Skeletal muscle satellite cell (primary cell): ENCODE measurements around the gene CDKL4. TPM values are rescaled to one million over a fixed set of nuclear protein-coding genes. Genes with fewer than 3 reads are reported as not detected.

Experiments
- H3K27me3 ChIP-seq: 2 replicates; pipeline ENCODE4 v1.7.0; 2013; ENCODE audit warnings: low read length; ENCODE audit not compliant: control insufficient read depth, insufficient read depth
- H3K36me3 ChIP-seq: 2 replicates; pipeline ENCODE4 v1.7.0; 2013; ENCODE audit warnings: mild to moderate bottlenecking, control low read depth, low read length; ENCODE audit not compliant: insufficient read depth
- H3K4me1 ChIP-seq: 2 replicates; pipeline ENCODE4 v1.7.0; 2013; ENCODE audit warnings: low read length; ENCODE audit not compliant: control insufficient read depth, insufficient read depth
- H3K4me2 ChIP-seq: 2 replicates; pipeline ENCODE4 v1.7.0; 2013; ENCODE audit warnings: mild to moderate bottlenecking, low read length
- H3K4me3 ChIP-seq: 2 replicates; pipeline ENCODE4 v1.7.0; 2013; ENCODE audit warnings: low read length
- H3K9ac ChIP-seq: 2 replicates; pipeline ENCODE4 v1.7.0; 2013; ENCODE audit warnings: mild to moderate bottlenecking, low read depth, low read length, moderate library complexity
- H3K9me3 ChIP-seq: replicated peaks from 2 replicates; pipeline ENCODE4 v1.7.0; 2013; ENCODE audit warnings: mild to moderate bottlenecking, control low read depth, low read length
- total RNA-seq: library from RNA; depleted of rRNA; stranded (reverse); fragments of >200 nt; gene quantifications from 2 replicates; pipeline ENCODE4 v1.2.3, GENCODE V29; 2012; rRNA removed

The CDKL4 gene
- 0.87 and 1.5 TPM in 2 replicates for total RNA-seq

GRCh38 chr2:39243469-39244123 lies at the start of gene CDKL4:
Gene CDKL4 (minus strand): TSS chr2:39243970.
- Histone ChIP-seq H3K4me3 (no peak within 1 kb of the TSS), H3K36me3 (peaks cover 5% of the 10 kb centered on the region), H3K9ac (no peak within 1 kb of the TSS), H3K9me3 (no peaks in the 10 kb centered on the region), H3K4me2 (no peak within 1 kb of the TSS), H3K4me1 (no peaks in the 10 kb centered on the region), H3K27me3 (no peaks in the 10 kb centered on the region)

GRCh38 chr2:39290433-39290832 lies 46.7 kb upstream of the CDKL4 start:
- Histone ChIP-seq H3K9ac (no peak overlapping the region), H3K4me2 (no peak overlapping the region), H3K4me3 (no peak overlapping the region), H3K27me3 (no peaks in the 10 kb centered on the region), H3K4me1 (no peaks in the 10 kb centered on the region), H3K36me3 (peaks cover 24% of the 10 kb centered on the region), H3K9me3 (no peaks in the 10 kb centered on the region)

- Histone ChIP-seq H3K9me3 (no peaks in the 10 kb centered on the region), H3K4me2 (no peak overlapping the region), H3K36me3 (peaks cover 29% of the 10 kb centered on the region), H3K4me1 (no peaks in the 10 kb centered on the region), H3K27me3 (no peaks in the 10 kb centered on the region), H3K9ac (no peak overlapping the region), H3K4me3 (no peak overlapping the region)
Measured at GRCh38 chr2:39289609-39290008, 45.8 kb upstream of the CDKL4 start.

DNA sequence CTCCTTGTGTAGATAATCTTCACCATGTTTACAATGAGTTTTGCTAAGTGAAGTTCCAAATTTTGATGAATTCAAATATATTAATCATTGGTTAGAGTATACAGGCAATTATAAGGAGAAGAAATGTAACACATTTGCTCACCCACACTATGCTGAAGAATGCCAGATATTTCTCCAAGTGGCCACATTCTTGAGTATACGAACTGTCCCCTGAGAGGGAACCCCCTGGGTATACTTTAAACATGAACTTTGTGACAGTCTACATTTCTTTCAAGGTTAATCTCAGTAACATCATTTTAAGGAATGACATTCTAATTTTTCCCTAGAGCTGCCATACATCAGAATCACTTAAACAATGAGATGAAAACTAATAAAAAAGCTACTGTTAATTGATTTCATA lies 39.8 kb upstream of the CDKL4 start:
- peaks cover 29% of the 10 kb centered on the region for H3K36me3 ChIP-seq
- no peaks in the 10 kb centered on the region for H3K9me3 ChIP-seq
- no peak overlapping the region for H3K9ac ChIP-seq
- no peaks in the 10 kb centered on the region for H3K4me1 ChIP-seq
- no peaks in the 10 kb centered on the region for H3K27me3 ChIP-seq
- no peak overlapping the region for H3K4me3 ChIP-seq
- H3K4me2 ChIP-seq, result no peak overlapping the region

GRCh38 chr2:39281391-39281790 lies 37.6 kb upstream of the CDKL4 start:
- Histone ChIP-seq H3K4me1 (no peaks in the 10 kb centered on the region), H3K9me3 (no peaks in the 10 kb centered on the region), H3K9ac (no peak overlapping the region), H3K4me3 (no peak overlapping the region), H3K36me3 (peaks cover 34% of the 10 kb centered on the region), H3K4me2 (no peak overlapping the region), H3K27me3 (no peaks in the 10 kb centered on the region)

- H3K4me1 ChIP-seq, result no peaks in the 10 kb centered on the region
- H3K9me3 ChIP-seq, result no peaks in the 10 kb centered on the region
- peaks cover 38% of the 10 kb centered on the region for H3K36me3 ChIP-seq
- H3K4me3 ChIP-seq, result no peak overlapping the region
- H3K4me2 ChIP-seq, result no peak overlapping the region
- H3K27me3 ChIP-seq, result no peaks in the 10 kb centered on the region
- no peak overlapping the region for H3K9ac ChIP-seq
Measured at GRCh38 chr2:39275016-39275415, 31.2 kb upstream of the CDKL4 start.

DNA sequence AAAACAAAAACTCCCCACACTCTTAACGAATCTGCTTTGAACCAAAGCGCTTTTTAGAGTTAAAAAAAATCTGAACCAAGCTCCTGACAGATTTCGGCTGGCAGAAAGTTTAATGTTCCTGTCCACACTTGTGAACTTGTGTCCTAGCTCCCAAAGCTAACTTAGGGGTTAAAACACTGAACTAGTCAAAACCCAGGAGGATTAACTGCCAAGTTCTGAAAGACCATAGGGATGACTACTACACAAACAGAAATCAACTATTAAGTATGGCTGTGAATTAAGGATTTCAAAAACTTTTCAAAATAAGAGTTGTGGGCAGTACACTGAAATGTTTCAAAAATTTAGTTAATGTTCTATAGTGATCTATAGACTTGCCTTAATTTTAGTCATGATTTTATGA lies 26.2 kb upstream of the CDKL4 start:
- Histone ChIP-seq H3K4me2 (no peak overlapping the region), H3K4me3 (no peak overlapping the region), H3K36me3 (peaks cover 25% of the 10 kb centered on the region), H3K4me1 (peaks cover 11% of the 10 kb centered on the region), H3K9ac (no peak overlapping the region), H3K27me3 (no peaks in the 10 kb centered on the region), H3K9me3 (no peaks in the 10 kb centered on the region)

- H3K36me3 ChIP-seq, result peaks cover 29% of the 10 kb centered on the region
- no peaks in the 10 kb centered on the region for H3K9me3 ChIP-seq
- no peak overlapping the region for H3K9ac ChIP-seq
Measured at GRCh38 chr2:39266916-39267434, 23.2 kb upstream of the CDKL4 start.

DNA sequence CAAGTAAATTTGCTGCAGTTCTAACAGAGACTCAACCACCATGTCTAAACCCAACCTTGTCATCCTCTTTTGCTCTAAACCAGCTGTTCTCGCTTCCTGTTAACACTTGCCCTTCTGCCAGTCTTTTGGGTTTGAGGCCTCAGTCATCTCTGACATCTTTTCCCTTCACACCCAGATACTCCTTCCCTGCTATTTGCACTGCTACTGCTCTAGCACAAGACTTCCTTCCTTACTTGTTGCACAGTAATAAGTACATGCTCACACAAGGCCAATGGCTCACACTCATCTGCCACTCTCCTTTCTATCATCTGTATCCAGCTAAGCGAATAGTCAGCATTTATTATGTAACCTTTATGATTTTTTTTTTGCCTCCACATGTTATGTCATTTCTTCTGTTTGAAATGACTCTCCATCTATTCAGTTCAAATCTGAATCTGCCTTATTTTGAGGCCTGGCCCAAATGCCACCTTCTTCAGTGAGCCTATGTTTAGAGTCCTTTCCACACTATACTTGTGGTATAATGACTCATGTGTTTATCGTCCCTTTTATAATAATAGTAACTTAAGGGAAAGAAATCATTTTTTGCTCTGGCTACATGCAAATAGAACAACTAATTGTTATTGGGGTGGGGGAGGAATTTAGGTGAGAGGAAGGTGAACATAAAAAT lies 22.5 kb upstream of the CDKL4 start:
- Histone ChIP-seq H3K4me2 (no peak overlapping the region), H3K9me3 (no peaks in the 10 kb centered on the region), H3K4me3 (no peak overlapping the region), H3K4me1 (peaks cover 11% of the 10 kb centered on the region), H3K27me3 (no peaks in the 10 kb centered on the region), H3K9ac (no peak overlapping the region), H3K36me3 (peaks cover 27% of the 10 kb centered on the region)

More at GRCh38 chr2:39266916-39267434, 23.2 kb upstream of the CDKL4 start:
- no peak overlapping the region for H3K4me3 ChIP-seq
- no peak overlapping the region for H3K4me2 ChIP-seq
- H3K27me3 ChIP-seq, result no peaks in the 10 kb centered on the region
- peaks cover 11% of the 10 kb centered on the region for H3K4me1 ChIP-seq

- H3K36me3 ChIP-seq, result peaks cover 28% of the 10 kb centered on the region
- no peaks in the 10 kb centered on the region for H3K27me3 ChIP-seq
- no peaks in the 10 kb centered on the region for H3K9me3 ChIP-seq
- no peak overlapping the region for H3K4me3 ChIP-seq
- peaks cover 11% of the 10 kb centered on the region for H3K4me1 ChIP-seq
- H3K9ac ChIP-seq, result no peak overlapping the region
- no peak overlapping the region for H3K4me2 ChIP-seq
Measured at GRCh38 chr2:39265315-39265714, 21.5 kb upstream of the CDKL4 start.

DNA sequence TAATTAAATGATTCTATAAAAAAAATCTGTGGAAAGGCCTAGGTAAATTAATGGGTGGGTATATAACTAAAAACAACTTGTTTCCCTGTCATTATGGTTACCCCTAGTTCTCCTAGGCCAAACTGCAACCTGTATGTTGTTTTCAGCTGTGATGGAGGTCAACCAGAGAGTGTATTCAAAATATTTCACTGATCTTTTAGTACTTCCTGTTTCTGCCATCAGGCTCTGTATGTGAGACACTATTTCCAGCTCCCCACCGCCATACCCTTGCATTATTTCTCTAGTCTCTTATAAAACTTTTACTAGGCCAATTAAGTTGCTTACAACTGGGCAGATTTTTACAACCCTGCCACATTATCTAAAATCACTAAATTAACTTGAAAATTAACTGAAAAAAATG lies 21.0 kb upstream of the CDKL4 start:
- H3K4me2 ChIP-seq, result no peak overlapping the region
- no peaks in the 10 kb centered on the region for H3K27me3 ChIP-seq
- peaks cover 31% of the 10 kb centered on the region for H3K36me3 ChIP-seq
- H3K4me3 ChIP-seq, result no peak overlapping the region
- no peak overlapping the region for H3K9ac ChIP-seq
- H3K4me1 ChIP-seq, result peaks cover 11% of the 10 kb centered on the region
- H3K9me3 ChIP-seq, result no peaks in the 10 kb centered on the region

- H3K36me3 ChIP-seq, result peaks cover 39% of the 10 kb centered on the region
- no peaks in the 10 kb centered on the region for H3K9me3 ChIP-seq
- no peak overlapping the region for H3K4me3 ChIP-seq
- H3K27me3 ChIP-seq, result no peaks in the 10 kb centered on the region
- H3K9ac ChIP-seq, result no peak overlapping the region
- no peaks in the 10 kb centered on the region for H3K4me1 ChIP-seq
- H3K4me2 ChIP-seq, result no peak overlapping the region
Measured at GRCh38 chr2:39260087-39260486, 16.3 kb upstream of the CDKL4 start.
